Mammary epithelial cell (primary cell): ENCODE results near the gene ATG2A.

Source experiments
- EZH2 ChIP-seq: IDR thresholded peaks from 2 replicates; pipeline ENCODE4 v1.6.1; 2012; ENCODE audit warnings: low read length, inconsistent platforms, borderline replicate concordance
- TF ChIP-seq, protein P1 (sequence below), 2 donors: IDR thresholded peaks in 1 of 2; conservative IDR thresholded peaks in 1 of 2; 2 replicates each; pipeline ENCODE4 v1.5.1; 2011 to 2012; ENCODE audit warnings: inconsistent platforms in 2 of 2, low read length in 2 of 2, mild to moderate bottlenecking in 2 of 2, control low read depth in 1 of 2, low read depth in 1 of 2; ENCODE audit not compliant: insufficient read depth in 1 of 2; ENCODE audit errors: extremely low read depth in 1 of 2

DNA sequence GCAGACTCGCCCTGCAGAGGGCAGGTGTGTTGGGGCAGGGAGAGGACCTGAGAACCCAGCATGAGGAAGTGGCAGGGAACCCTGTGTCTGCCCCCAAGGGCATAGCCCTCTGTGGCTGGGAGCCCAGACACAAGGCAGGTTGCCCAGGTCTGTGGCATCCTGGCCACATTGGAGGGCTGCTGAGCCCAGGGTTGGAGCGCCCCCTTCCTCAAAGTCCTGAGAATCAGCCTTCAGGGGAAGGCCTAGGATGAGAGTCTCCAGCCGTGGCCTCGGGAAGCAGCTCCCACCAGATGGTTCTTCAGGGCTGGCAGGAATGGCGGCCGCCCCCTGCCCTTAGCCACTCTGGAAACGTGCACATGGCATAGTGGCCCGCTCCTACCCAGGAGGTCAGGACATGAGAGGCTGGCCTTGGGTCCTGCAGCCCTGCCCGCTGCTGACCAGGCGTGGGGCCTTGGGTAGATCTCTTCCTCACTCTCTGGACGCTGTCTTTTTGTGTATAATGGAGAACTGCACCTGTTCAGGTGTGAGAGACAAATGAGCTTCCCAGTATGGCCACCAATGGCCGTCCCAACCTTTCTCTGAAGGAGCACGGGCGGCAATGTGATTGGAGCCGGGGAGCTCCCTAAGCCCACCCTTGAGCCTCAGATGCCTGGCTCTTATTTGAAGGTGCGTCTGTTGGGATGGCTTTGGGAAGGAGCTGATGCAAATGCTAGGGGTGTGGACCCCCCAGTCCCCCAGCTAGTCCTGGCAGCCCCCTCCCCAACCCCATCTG lies 68.0 kb downstream of the ATG2A start:
- TF ChIP-seq, protein P1, sequence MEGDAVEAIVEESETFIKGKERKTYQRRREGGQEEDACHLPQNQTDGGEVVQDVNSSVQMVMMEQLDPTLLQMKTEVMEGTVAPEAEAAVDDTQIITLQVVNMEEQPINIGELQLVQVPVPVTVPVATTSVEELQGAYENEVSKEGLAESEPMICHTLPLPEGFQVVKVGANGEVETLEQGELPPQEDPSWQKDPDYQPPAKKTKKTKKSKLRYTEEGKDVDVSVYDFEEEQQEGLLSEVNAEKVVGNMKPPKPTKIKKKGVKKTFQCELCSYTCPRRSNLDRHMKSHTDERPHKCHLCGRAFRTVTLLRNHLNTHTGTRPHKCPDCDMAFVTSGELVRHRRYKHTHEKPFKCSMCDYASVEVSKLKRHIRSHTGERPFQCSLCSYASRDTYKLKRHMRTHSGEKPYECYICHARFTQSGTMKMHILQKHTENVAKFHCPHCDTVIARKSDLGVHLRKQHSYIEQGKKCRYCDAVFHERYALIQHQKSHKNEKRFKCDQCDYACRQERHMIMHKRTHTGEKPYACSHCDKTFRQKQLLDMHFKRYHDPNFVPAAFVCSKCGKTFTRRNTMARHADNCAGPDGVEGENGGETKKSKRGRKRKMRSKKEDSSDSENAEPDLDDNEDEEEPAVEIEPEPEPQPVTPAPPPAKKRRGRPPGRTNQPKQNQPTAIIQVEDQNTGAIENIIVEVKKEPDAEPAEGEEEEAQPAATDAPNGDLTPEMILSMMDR (conservative IDR thresholded peaks at IDR 0.05 in 1 of 2, IDR thresholded peaks at IDR 0.05 in 1 of 2; ENCODE audit: extremely low read depth in 1 of 2, insufficient read depth in 1 of 2, low read depth in 1 of 2, low read length in 2 of 2), result peak in 1 of 2 donors; percentile 19
- TF ChIP-seq EZH2, result no peak
